ENCODE measurements around the gene KRTAP23-1.

DNA sequence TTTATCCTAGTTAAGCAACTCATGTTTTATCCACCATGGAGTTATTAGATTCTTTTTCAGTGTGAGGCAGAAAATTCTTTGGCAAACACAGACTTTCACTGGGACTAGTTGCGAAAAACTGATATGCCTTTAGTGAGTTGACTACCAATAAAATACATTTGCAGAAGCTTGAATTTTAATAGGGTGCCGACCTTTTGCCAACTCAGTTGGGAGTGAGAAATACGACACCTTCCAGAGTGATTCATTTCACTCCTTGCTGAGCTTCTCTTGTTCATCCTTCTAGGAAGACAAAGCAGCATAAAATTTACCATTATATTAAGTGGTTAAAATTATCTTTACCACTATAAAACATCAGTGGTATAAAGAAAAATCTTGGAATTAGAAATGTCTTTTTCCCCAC is 1.2 kb upstream of the KRTAP23-1 start:
- TF ChIP-seq, protein P1, sequence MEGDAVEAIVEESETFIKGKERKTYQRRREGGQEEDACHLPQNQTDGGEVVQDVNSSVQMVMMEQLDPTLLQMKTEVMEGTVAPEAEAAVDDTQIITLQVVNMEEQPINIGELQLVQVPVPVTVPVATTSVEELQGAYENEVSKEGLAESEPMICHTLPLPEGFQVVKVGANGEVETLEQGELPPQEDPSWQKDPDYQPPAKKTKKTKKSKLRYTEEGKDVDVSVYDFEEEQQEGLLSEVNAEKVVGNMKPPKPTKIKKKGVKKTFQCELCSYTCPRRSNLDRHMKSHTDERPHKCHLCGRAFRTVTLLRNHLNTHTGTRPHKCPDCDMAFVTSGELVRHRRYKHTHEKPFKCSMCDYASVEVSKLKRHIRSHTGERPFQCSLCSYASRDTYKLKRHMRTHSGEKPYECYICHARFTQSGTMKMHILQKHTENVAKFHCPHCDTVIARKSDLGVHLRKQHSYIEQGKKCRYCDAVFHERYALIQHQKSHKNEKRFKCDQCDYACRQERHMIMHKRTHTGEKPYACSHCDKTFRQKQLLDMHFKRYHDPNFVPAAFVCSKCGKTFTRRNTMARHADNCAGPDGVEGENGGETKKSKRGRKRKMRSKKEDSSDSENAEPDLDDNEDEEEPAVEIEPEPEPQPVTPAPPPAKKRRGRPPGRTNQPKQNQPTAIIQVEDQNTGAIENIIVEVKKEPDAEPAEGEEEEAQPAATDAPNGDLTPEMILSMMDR (conservative IDR thresholded peaks at IDR 0.05; ENCODE audit: low read length), result no peak
- TF ChIP-seq EZH2phosphoT487 (IDR thresholded peaks at IDR 0.05; ENCODE audit: borderline replicate concordance, low read depth, low read length), result no peak
